Suprapubic skin (tissue), 4 donors: ENCODE results near the gene LRPAP1.

Experiments used
- EP300 ChIP-seq: sonication (generic); formaldehyde crosslinking; IDR thresholded peaks from one replicate; pipeline ENCODE4 v1.6.1; 2017; ENCODE audit warnings: antibody characterized with exemption
- POLR2A ChIP-seq, 2 donors: fragments of 450-650 bp; IDR thresholded peaks; one replicate each; pipeline ENCODE4 v1.6.1; 2017; ENCODE audit warnings: antibody characterized with exemption in 2 of 2, mild to moderate bottlenecking in 2 of 2, moderate library complexity in 2 of 2
- POLR2AphosphoS5 ChIP-seq, 3 donors: sonication (generic); formaldehyde crosslinking; IDR thresholded peaks; one replicate each; pipeline ENCODE4 v1.6.1; 2017; ENCODE audit warnings: antibody characterized with exemption in 3 of 3
- TF ChIP-seq, protein P1 (sequence below), 2 donors: fragments of 200-600 bp in 1 of 2; fragments of 450-650 bp in 1 of 2; sonication (generic) in 1 of 2; IDR thresholded peaks; one replicate each; pipeline ENCODE4 v1.5.1; 2016 to 2019; ENCODE audit warnings: antibody characterized with exemption in 2 of 2, mild to moderate bottlenecking in 1 of 2, moderate library complexity in 1 of 2

- TF ChIP-seq, protein P1, sequence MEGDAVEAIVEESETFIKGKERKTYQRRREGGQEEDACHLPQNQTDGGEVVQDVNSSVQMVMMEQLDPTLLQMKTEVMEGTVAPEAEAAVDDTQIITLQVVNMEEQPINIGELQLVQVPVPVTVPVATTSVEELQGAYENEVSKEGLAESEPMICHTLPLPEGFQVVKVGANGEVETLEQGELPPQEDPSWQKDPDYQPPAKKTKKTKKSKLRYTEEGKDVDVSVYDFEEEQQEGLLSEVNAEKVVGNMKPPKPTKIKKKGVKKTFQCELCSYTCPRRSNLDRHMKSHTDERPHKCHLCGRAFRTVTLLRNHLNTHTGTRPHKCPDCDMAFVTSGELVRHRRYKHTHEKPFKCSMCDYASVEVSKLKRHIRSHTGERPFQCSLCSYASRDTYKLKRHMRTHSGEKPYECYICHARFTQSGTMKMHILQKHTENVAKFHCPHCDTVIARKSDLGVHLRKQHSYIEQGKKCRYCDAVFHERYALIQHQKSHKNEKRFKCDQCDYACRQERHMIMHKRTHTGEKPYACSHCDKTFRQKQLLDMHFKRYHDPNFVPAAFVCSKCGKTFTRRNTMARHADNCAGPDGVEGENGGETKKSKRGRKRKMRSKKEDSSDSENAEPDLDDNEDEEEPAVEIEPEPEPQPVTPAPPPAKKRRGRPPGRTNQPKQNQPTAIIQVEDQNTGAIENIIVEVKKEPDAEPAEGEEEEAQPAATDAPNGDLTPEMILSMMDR (IDR thresholded peaks at IDR 0.05) = no peak
- no peak for TF ChIP-seq EP300
- TF ChIP-seq POLR2AphosphoS5 (IDR thresholded peaks at IDR 0.05) = no peak
- TF ChIP-seq POLR2A (IDR thresholded peaks at IDR 0.05) = no peak
Observed at GRCh38 chr4:3488820-3489219, 43.4 kb downstream of the LRPAP1 start.
